ENCODE measurements around the gene BLVRB.
"Not testable (repeated sequence)": the region's sequence is repeated elsewhere in the genome, so short reads cannot be mapped to it uniquely, and the experiment has no call there.

BLVRB gene

GRCh38 chr19:40492274-40492673, 26.7 kb upstream of the BLVRB start:
- Histone ChIP-seq H3K4me1 (ENCODE audit: control insufficient read depth in 2 of 2, insufficient read depth in 1 of 2, low read depth in 1 of 2, low read length in 2 of 2) (no peaks in the 10 kb centered on the region), H2BK15ac (ENCODE audit: low read length) (no peak overlapping the region), H3K4ac (ENCODE audit: low read length) (no peak overlapping the region), H2BK120ac (ENCODE audit: low read depth, low read length) (no peak overlapping the region), H3K9me3 (replicated peaks in 1 of 2; ENCODE audit: control insufficient read depth in 2 of 2, insufficient read depth in 1 of 2, low read depth in 1 of 2, low read length in 2 of 2) (peaks cover 7 to 9% of the 10 kb centered on the region in 2 donors), H3K4me2 (ENCODE audit: insufficient read depth, low read length, poor library complexity, severe bottlenecking) (no peak overlapping the region), H3K27me3 (ENCODE audit: control insufficient read depth in 3 of 3, insufficient read depth in 3 of 3, low read depth in 1 of 3, low read length in 3 of 3) (peaks cover 0 to 3% (median 0%) of the 10 kb centered on the region in 3 experiments), H3K9ac (ENCODE audit: low read depth, low read length, poor library complexity) (no peak overlapping the region), H2BK12ac (ENCODE audit: low read length) (no peak overlapping the region), H3K79me1 (ENCODE audit: low read depth, low read length) (no peaks in the 10 kb centered on the region), H3K18ac (ENCODE audit: low read length) (no peak overlapping the region), H4K8ac (ENCODE audit: low read depth, low read length) (no peak overlapping the region), H3K27ac (replicated peaks; ENCODE audit: low read length) (no peak overlapping the region), H4K91ac (ENCODE audit: low read depth, low read length, poor library complexity) (no peak overlapping the region), H3K4me3 (ENCODE audit: low read length in 2 of 2) (no peak overlapping the region), H2AFZ (ENCODE audit: low read length) (no peak overlapping the region), H3K23ac (ENCODE audit: low read depth, low read length, poor library complexity) (no peak overlapping the region), H3K36me3 (replicated peaks in 1 of 2; ENCODE audit: control insufficient read depth in 2 of 2, insufficient read depth in 2 of 2, low read length in 2 of 2) (no peaks in the 10 kb centered on the region), H3K14ac (ENCODE audit: low read length) (no peak overlapping the region), H2AK5ac (ENCODE audit: low read depth, low read length) (no peak overlapping the region), H2BK5ac (ENCODE audit: low read length) (no peak overlapping the region)
- DNase-seq (ENCODE audit: low spot score) = no peak
- no CpG with 5 or more reads among the region's 3 CpGs for WGBS, 2 donors (ENCODE audit: extremely low coverage in 2 of 2, insufficient read length in 2 of 2, insufficient replicate concordance in 1 of 2)

GRCh38 chr19:40489882-40490230, 24.3 kb upstream of the BLVRB start:
- Histone ChIP-seq H3K14ac (ENCODE audit: low read length) (peak overlapping the region; percentile 43), H2BK12ac (ENCODE audit: low read length) (peak overlapping the region; percentile 14), H3K4me2 (ENCODE audit: insufficient read depth, low read length, poor library complexity, severe bottlenecking) (no peak overlapping the region), H3K27ac (replicated peaks; ENCODE audit: low read length) (no peak overlapping the region), H3K9ac (ENCODE audit: low read depth, low read length, poor library complexity) (no peak overlapping the region), H4K91ac (ENCODE audit: low read depth, low read length, poor library complexity) (no peak overlapping the region), H2AFZ (ENCODE audit: low read length) (peak overlapping the region; percentile 13), H2BK15ac (ENCODE audit: low read length) (no peak overlapping the region), H3K18ac (ENCODE audit: low read length) (no peak overlapping the region), H3K27me3 (ENCODE audit: control insufficient read depth in 3 of 3, insufficient read depth in 3 of 3, low read depth in 1 of 3, low read length in 3 of 3) (peaks cover 0 to 1% (median 0%) of the 10 kb centered on the region in 3 experiments), H2AK5ac (ENCODE audit: low read depth, low read length) (peak overlapping the region; percentile 51), H3K4me1 (ENCODE audit: control insufficient read depth in 2 of 2, insufficient read depth in 1 of 2, low read depth in 1 of 2, low read length in 2 of 2) (no peaks in the 10 kb centered on the region), H3K79me1 (ENCODE audit: low read depth, low read length) (no peaks in the 10 kb centered on the region), H3K4me3 (ENCODE audit: low read length in 2 of 2) (no peak overlapping the region), H3K36me3 (replicated peaks in 1 of 2; ENCODE audit: control insufficient read depth in 2 of 2, insufficient read depth in 2 of 2, low read length in 2 of 2) (no peaks in the 10 kb centered on the region), H3K23ac (ENCODE audit: low read depth, low read length, poor library complexity) (peak overlapping the region; percentile 46), H2BK120ac (ENCODE audit: low read depth, low read length) (no peak overlapping the region), H2BK5ac (ENCODE audit: low read length) (no peak overlapping the region), H4K8ac (ENCODE audit: low read depth, low read length) (peak overlapping the region; percentile 27), H3K9me3 (replicated peaks in 1 of 2; ENCODE audit: control insufficient read depth in 2 of 2, insufficient read depth in 1 of 2, low read depth in 1 of 2, low read length in 2 of 2) (peaks cover 7 to 9% of the 10 kb centered on the region in 2 donors), H3K4ac (ENCODE audit: low read length) (peak overlapping the region; percentile 54)
- DNase-seq (ENCODE audit: low spot score) = no peak
- no CpG with 5 or more reads among the region's 25 CpGs for WGBS, 2 donors (ENCODE audit: extremely low coverage in 2 of 2, insufficient read length in 2 of 2, insufficient replicate concordance in 1 of 2)

GRCh38 chr19:40486017-40486416, 20.5 kb upstream of the BLVRB start:
- no peak overlapping the region for H3K18ac ChIP-seq (ENCODE audit: low read length)

GRCh38 chr19:40475878-40476644, 10.5 kb upstream of the BLVRB start:
- not testable (repeated sequence) for H3K4me1 ChIP-seq (ENCODE audit: control insufficient read depth in 2 of 2, insufficient read depth in 1 of 2, low read depth in 1 of 2, low read length in 2 of 2); H3K18ac ChIP-seq (ENCODE audit: low read length); H3K4ac ChIP-seq (ENCODE audit: low read length); H2AFZ ChIP-seq (ENCODE audit: low read length); H3K9ac ChIP-seq (ENCODE audit: low read depth, low read length, poor library complexity); H3K79me1 ChIP-seq (ENCODE audit: low read depth, low read length); H3K4me3 ChIP-seq (ENCODE audit: low read length in 2 of 2); H2BK12ac ChIP-seq (ENCODE audit: low read length); H3K23ac ChIP-seq (ENCODE audit: low read depth, low read length, poor library complexity); H2BK120ac ChIP-seq (ENCODE audit: low read depth, low read length); H2AK5ac ChIP-seq (ENCODE audit: low read depth, low read length); H4K91ac ChIP-seq (ENCODE audit: low read depth, low read length, poor library complexity); H3K27ac ChIP-seq (replicated peaks; ENCODE audit: low read length); H3K14ac ChIP-seq (ENCODE audit: low read length); H2BK15ac ChIP-seq (ENCODE audit: low read length); H3K9me3 ChIP-seq (replicated peaks in 1 of 2; ENCODE audit: control insufficient read depth in 2 of 2, insufficient read depth in 1 of 2, low read depth in 1 of 2, low read length in 2 of 2); H3K36me3 ChIP-seq (replicated peaks in 1 of 2; ENCODE audit: control insufficient read depth in 2 of 2, insufficient read depth in 2 of 2, low read length in 2 of 2); H3K27me3 ChIP-seq (ENCODE audit: control insufficient read depth in 3 of 3, insufficient read depth in 3 of 3, low read depth in 1 of 3, low read length in 3 of 3); H2BK5ac ChIP-seq (ENCODE audit: low read length); DNase-seq (ENCODE audit: low spot score); H4K8ac ChIP-seq (ENCODE audit: low read depth, low read length); H3K4me2 ChIP-seq (ENCODE audit: insufficient read depth, low read length, poor library complexity, severe bottlenecking)
- no CpG with 5 or more reads among the region's 15 CpGs for WGBS, 2 donors (ENCODE audit: extremely low coverage in 2 of 2, insufficient read length in 2 of 2, insufficient replicate concordance in 1 of 2)

More at GRCh38 chr19:40486017-40486416, 20.5 kb upstream of the BLVRB start:
- H2BK120ac ChIP-seq (ENCODE audit: low read depth, low read length) = no peak overlapping the region
- H3K9ac ChIP-seq (ENCODE audit: low read depth, low read length, poor library complexity) = no peak overlapping the region
- no peak overlapping the region for H4K91ac ChIP-seq (ENCODE audit: low read depth, low read length, poor library complexity)
- no peak for DNase-seq (ENCODE audit: low spot score)
- H2BK15ac ChIP-seq (ENCODE audit: low read length) = no peak overlapping the region
- no CpG with 5 or more reads among the region's 3 CpGs for WGBS, 2 donors (ENCODE audit: extremely low coverage in 2 of 2, insufficient read length in 2 of 2, insufficient replicate concordance in 1 of 2)
- no peak overlapping the region for H3K27ac ChIP-seq (replicated peaks; ENCODE audit: low read length)
- no peaks in the 10 kb centered on the region for H3K79me1 ChIP-seq (ENCODE audit: low read depth, low read length)
- H3K23ac ChIP-seq (ENCODE audit: low read depth, low read length, poor library complexity) = no peak overlapping the region
- H3K27me3 ChIP-seq (ENCODE audit: control insufficient read depth in 3 of 3, insufficient read depth in 3 of 3, low read depth in 1 of 3, low read length in 3 of 3) = peaks cover 0 to 9% (median 0%) of the 10 kb centered on the region in 3 experiments
- no peaks in the 10 kb centered on the region for H3K4me1 ChIP-seq (ENCODE audit: control insufficient read depth in 2 of 2, insufficient read depth in 1 of 2, low read depth in 1 of 2, low read length in 2 of 2)
- H3K36me3 ChIP-seq (replicated peaks in 1 of 2; ENCODE audit: control insufficient read depth in 2 of 2, insufficient read depth in 2 of 2, low read length in 2 of 2) = no peaks in the 10 kb centered on the region
- H3K9me3 ChIP-seq (replicated peaks in 1 of 2; ENCODE audit: control insufficient read depth in 2 of 2, insufficient read depth in 1 of 2, low read depth in 1 of 2, low read length in 2 of 2) = peaks cover 0 to 1% of the 10 kb centered on the region in 2 donors
- H3K4ac ChIP-seq (ENCODE audit: low read length) = no peak overlapping the region
- no peak overlapping the region for H2AFZ ChIP-seq (ENCODE audit: low read length)
- no peak overlapping the region for H3K4me3 ChIP-seq (ENCODE audit: low read length in 2 of 2)
- H2BK12ac ChIP-seq (ENCODE audit: low read length) = no peak overlapping the region
- no peak overlapping the region for H3K4me2 ChIP-seq (ENCODE audit: insufficient read depth, low read length, poor library complexity, severe bottlenecking)
- no peak overlapping the region for H2AK5ac ChIP-seq (ENCODE audit: low read depth, low read length)
- no peak overlapping the region for H3K14ac ChIP-seq (ENCODE audit: low read length)
- H2BK5ac ChIP-seq (ENCODE audit: low read length) = no peak overlapping the region
- no peak overlapping the region for H4K8ac ChIP-seq (ENCODE audit: low read depth, low read length)

Data from neuronal stem cell (in vitro differentiated cells).